B cell (primary cell): ENCODE results near the gene MED12L. TPM values are rescaled to one million over a fixed set of nuclear protein-coding genes. Genes with fewer than 3 reads are reported as not detected.

Experiments used
- ATAC-seq: fragments of 200-7000 bp; cut with Tn5 transposase; one replicate; pipeline ENCODE4 v1.10.0; 2021; ENCODE audit warnings: low read depth, mild to moderate bottlenecking, moderate number of reproducible peaks, moderate library complexity
- CTCF ChIA-PET: fragments of 350-600 bp; sonication (Branson Sonifier 250); formaldehyde crosslinking; loops from one replicate; lab custom pipeline; 2021; ENCODE audit warnings: antibody characterized with exemption, inconsistent platforms; lab: Charles Lee
- POLR2A ChIA-PET: fragments of 350-600 bp; sonication (Branson Sonifier 250); formaldehyde crosslinking; loops from one replicate; lab custom pipeline; 2021; ENCODE audit warnings: antibody characterized with exemption; lab: Charles Lee
- DNase-seq: peaks from one replicate; pipeline ENCODE4 v3.0.0; 2013
- H2AFZ ChIP-seq: 2 replicates; pipeline ENCODE4 v1.6.1; 2012; ENCODE audit warnings: mild to moderate bottlenecking, low read depth, low read length; ENCODE audit not compliant: insufficient read depth, poor library complexity, severe bottlenecking
- H3K27ac ChIP-seq, 2 donors: 1 replicate in 1 of 2; 2 replicates in 1 of 2; pipeline ENCODE4 v1.5.1; 2012 to 2013; ENCODE audit warnings: low read length in 2 of 2, mild to moderate bottlenecking in 2 of 2, moderate library complexity in 1 of 2
- H3K27me3 ChIP-seq, 4 experiments: fragments of 200-600 bp in 1 of 4; sonication (generic) in 1 of 4; replicated peaks in 1 of 4; 1 replicate in 2 of 4; 2 replicates in 2 of 4; pipeline versions ENCODE4 v1.6.1 to v1.7.0; 2013 to 2016; ENCODE audit warnings: low read length in 3 of 4, mild to moderate bottlenecking in 2 of 4, mixed read lengths in 1 of 4, moderate library complexity in 1 of 4; ENCODE audit not compliant: insufficient read depth in 4 of 4, control insufficient read depth in 3 of 4; ENCODE audit errors: control extremely low read depth in 1 of 4
- H3K36me3 ChIP-seq, 2 experiments: replicated peaks in 1 of 2; 1 replicate in 1 of 2; 2 replicates in 1 of 2; pipeline versions ENCODE4 v1.6.1 to v1.7.1; 2013; ENCODE audit warnings: low read length in 1 of 2; ENCODE audit not compliant: insufficient read depth in 2 of 2, control insufficient read depth in 1 of 2; ENCODE audit errors: control extremely low read depth in 1 of 2, extremely low read depth in 1 of 2
- H3K4me1 ChIP-seq, 2 donors: fragments of 200-600 bp in 1 of 2; sonication (generic) in 1 of 2; 1 replicate in 1 of 2; 2 replicates in 1 of 2; pipeline versions ENCODE4 v1.5.1 to v1.6.1; 2013 to 2017; ENCODE audit warnings: low read length in 2 of 2; ENCODE audit not compliant: control insufficient read depth in 2 of 2, insufficient read depth in 2 of 2
- H3K4me2 ChIP-seq: replicated peaks from 2 replicates; pipeline ENCODE3; 2012; ENCODE audit warnings: mild to moderate bottlenecking, low read depth, low read length; ENCODE audit not compliant: poor library complexity, severe bottlenecking
- H3K4me3 ChIP-seq, 5 experiments: fragments of 200-600 bp in 1 of 5; sonication (generic) in 1 of 5; 1 replicate in 3 of 5; 2 replicates in 2 of 5; pipeline versions ENCODE4 v1.5.1 to v1.7.0; 2011 to 2016; ENCODE audit warnings: low read length in 4 of 5, mild to moderate bottlenecking in 4 of 5, low read depth in 2 of 5, control low read depth in 1 of 5, moderate library complexity in 1 of 5; ENCODE audit not compliant: insufficient read depth in 1 of 5; ENCODE audit errors: control extremely low read depth in 1 of 5, extremely low read depth in 1 of 5
- H3K79me2 ChIP-seq: fragments of 200-600 bp; sonication (generic); one replicate; pipeline ENCODE4 v1.6.0; 2016; ENCODE audit warnings: low read length; ENCODE audit not compliant: control insufficient read depth, insufficient read depth
- H3K9ac ChIP-seq: fragments of 200-600 bp; sonication (generic); 2 replicates; pipeline ENCODE4 v1.6.1; 2017; ENCODE audit warnings: mild to moderate bottlenecking, low read length, moderate library complexity
- H3K9me3 ChIP-seq, 3 donors: one replicate each; pipeline versions ENCODE4 v1.6.1 to v1.7.1; 2013; ENCODE audit warnings: low read length in 2 of 3; ENCODE audit not compliant: control insufficient read depth in 2 of 3, insufficient read depth in 1 of 3; ENCODE audit errors: control extremely low read depth in 1 of 3
- H4K20me1 ChIP-seq: 2 replicates; pipeline ENCODE4 v1.6.0; 2012; ENCODE audit warnings: mild to moderate bottlenecking, low read length; ENCODE audit not compliant: insufficient read depth, control insufficient read depth, poor library complexity, severe bottlenecking
- H3K27ac Mint-ChIP-seq: one replicate; pipeline ENCODE4 v1.8.0; 2021; ENCODE audit warnings: mixed read lengths
- H3K27me3 Mint-ChIP-seq: one replicate; pipeline ENCODE4 v1.8.0; 2021; ENCODE audit warnings: mixed read lengths
- H3K4me1 Mint-ChIP-seq: one replicate; pipeline ENCODE4 v1.8.0; 2021; ENCODE audit warnings: mixed read lengths
- H3K4me3 Mint-ChIP-seq: one replicate; pipeline ENCODE4 v1.8.0; 2021; ENCODE audit warnings: mixed read lengths
- H3K9me3 Mint-ChIP-seq: one replicate; pipeline ENCODE4 v1.8.0; 2022; ENCODE audit warnings: mixed read lengths; ENCODE audit not compliant: insufficient read depth
- EZH2 ChIP-seq: IDR thresholded peaks from 2 replicates; pipeline ENCODE4 v1.6.1; 2012; ENCODE audit warnings: borderline replicate concordance, low read depth, mild to moderate bottlenecking, moderate library complexity, low read length; ENCODE audit not compliant: insufficient read depth, poor library complexity, severe bottlenecking
- WGBS: methylation state at CpG from one replicate; pipeline ENCODE4 v1.1.5; 2013; ENCODE audit warnings: missing lambda C conversion rate; ENCODE audit not compliant: insufficient coverage; 5-methylcytosine and 5-hydroxymethylcytosine counted together
- intact Hi-C: fragments of 100-400 bp; cut with micrococcal nuclease; formaldehyde crosslinking; loops from one replicate; pipeline ENCODE4 v1.10.0; 2022
- polyA plus RNA-seq: library from polyadenylated mRNA; depleted of rRNA; stranded (reverse); fragments of >200 nt; gene quantifications from 2 replicates; pipeline ENCODE4 v1.2.3, GENCODE V29; 2012
- total RNA-seq, 2 donors: library from RNA; stranded (reverse); fragments of 120-200 nt in 1 of 2; gene quantifications; 1 replicate in 1 of 2; 2 replicates in 1 of 2; pipeline versions ENCODE4 v1.2.3 to v1.2.4, GENCODE V29; 2013 to 2022
- TF ChIP-seq, protein P1 (sequence below): fragments of 200-600 bp; IDR thresholded peaks from one replicate; pipeline ENCODE4 v1.8.0; 2022; ENCODE audit warnings: antibody characterized with exemption, mild to moderate bottlenecking

MED12L gene
- total and polyA plus RNA-seq, 2 donors (not counting 1 experiment from before 2014, with no cell fraction given) = 0.07 to 0.30 TPM

DNA sequence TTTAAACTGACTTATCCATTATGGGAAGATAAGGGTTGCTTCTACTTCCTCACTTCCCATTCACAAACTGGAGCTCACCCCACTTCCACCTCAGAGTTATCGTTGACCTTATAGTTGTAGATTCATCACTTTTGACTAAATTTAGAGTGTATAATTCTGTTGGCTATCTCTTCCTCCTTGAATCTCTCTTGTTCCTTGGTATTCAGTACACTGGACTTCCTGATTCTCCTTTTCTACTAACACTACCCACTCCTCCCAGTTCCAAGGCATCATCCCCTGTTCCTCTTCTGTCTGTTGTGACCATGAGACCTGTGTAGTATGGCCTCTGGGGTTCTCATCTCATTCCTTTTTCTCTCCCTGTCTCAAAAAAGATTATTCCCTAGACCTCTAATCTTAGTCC lies 237.0 kb downstream of the MED12L start:
- CTCF ChIA-PET = no interaction called here

DNA sequence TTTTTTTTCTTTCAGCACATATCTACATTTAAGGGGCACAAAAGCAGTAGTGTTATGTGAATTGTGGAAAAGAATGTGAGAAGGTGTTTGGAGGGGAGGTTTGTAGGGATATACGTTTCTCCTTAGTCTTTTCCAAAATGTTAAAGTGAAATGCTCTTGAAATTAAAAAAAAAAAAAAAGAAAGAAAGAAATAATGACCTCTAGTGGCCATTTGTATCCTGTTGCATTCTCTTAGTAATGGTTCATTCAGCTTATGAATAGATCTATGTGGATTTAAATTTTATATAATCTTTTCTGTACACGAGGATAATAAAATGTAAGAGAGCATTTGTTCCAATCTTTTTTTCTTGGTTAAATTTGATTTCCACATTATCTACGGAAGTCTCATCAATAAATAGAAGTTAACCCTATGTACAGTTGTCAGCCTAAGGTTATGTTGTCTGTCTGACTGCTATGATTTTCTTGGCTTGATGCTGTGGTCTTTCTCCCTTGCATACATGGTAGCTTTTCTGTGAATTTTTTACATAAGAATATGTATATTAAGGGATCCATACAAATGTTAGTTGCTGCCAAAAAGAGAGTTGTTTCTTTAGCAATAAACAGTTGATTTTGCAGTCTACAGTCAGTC lies 242.2 kb downstream of the MED12L start:
- H3K27ac ChIP-seq = no peak overlapping the region
- TF ChIP-seq EZH2 = no peak
- TF ChIP-seq, protein P1, sequence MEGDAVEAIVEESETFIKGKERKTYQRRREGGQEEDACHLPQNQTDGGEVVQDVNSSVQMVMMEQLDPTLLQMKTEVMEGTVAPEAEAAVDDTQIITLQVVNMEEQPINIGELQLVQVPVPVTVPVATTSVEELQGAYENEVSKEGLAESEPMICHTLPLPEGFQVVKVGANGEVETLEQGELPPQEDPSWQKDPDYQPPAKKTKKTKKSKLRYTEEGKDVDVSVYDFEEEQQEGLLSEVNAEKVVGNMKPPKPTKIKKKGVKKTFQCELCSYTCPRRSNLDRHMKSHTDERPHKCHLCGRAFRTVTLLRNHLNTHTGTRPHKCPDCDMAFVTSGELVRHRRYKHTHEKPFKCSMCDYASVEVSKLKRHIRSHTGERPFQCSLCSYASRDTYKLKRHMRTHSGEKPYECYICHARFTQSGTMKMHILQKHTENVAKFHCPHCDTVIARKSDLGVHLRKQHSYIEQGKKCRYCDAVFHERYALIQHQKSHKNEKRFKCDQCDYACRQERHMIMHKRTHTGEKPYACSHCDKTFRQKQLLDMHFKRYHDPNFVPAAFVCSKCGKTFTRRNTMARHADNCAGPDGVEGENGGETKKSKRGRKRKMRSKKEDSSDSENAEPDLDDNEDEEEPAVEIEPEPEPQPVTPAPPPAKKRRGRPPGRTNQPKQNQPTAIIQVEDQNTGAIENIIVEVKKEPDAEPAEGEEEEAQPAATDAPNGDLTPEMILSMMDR = peak; percentile 81
- H4K20me1 ChIP-seq = no peaks in the 10 kb centered on the region
- H3K4me2 ChIP-seq = no peak overlapping the region
- H3K9ac ChIP-seq = no peak overlapping the region
- no peaks in the 10 kb centered on the region for H3K79me2 ChIP-seq
- no peak overlapping the region for H2AFZ ChIP-seq
- peak overlapping the region in 1 of 5 experiments; percentile 82 for H3K4me3 ChIP-seq
- ATAC-seq (no peak), DNase-seq (peak; percentile 33)
- intact Hi-C loops = loop anchor here (2.0 to 5.0 kb wide), 3 partner anchors 25 to 55 kb away; partner anchors contain the start of gene P2RY14
- POLR2A ChIA-PET = interaction anchor here (0.6 kb wide), 1 partner anchor 1804 kb away, joined by 3 read pairs; no protein-coding TSS in a partner anchor
- no peaks in the 10 kb centered on the region for H3K27me3 ChIP-seq
- no peak overlapping the region for H3K4me3 Mint-ChIP-seq
- WGBS = no CpG with 5 or more reads among the region's 3 CpGs
- CTCF ChIA-PET = interaction anchor here (0.5 to 4.7 kb wide), 23 partner anchors 9 to 986 kb away, joined by 3 to 26 read pairs (median 4); partner anchors contain the start of gene P2RY12
- H3K36me3 ChIP-seq = no peaks in the 10 kb centered on the region
- no peaks in the 10 kb centered on the region for H3K9me3 Mint-ChIP-seq
- no peaks in the 10 kb centered on the region for H3K27me3 Mint-ChIP-seq
- H3K4me1 ChIP-seq = peaks cover 7 to 8% of the 10 kb centered on the region in 2 donors
- H3K4me1 Mint-ChIP-seq = peaks cover 26% of the 10 kb centered on the region
- H3K9me3 ChIP-seq = no peaks in the 10 kb centered on the region
- H3K27ac Mint-ChIP-seq = peak overlapping the region; percentile 75

More for the DNA sequence above, 237.0 kb downstream of the MED12L start:
- no peaks in the 10 kb centered on the region for H4K20me1 ChIP-seq
- no peaks in the 10 kb centered on the region for H3K27me3 ChIP-seq
- intact Hi-C loops = no loop called here
- no peak overlapping the region for H3K27ac ChIP-seq
- H3K4me3 Mint-ChIP-seq = no peak overlapping the region
- no peak overlapping the region for H3K27ac Mint-ChIP-seq
- no peaks in the 10 kb centered on the region for H3K9me3 Mint-ChIP-seq
- POLR2A ChIA-PET = no interaction called here
- ATAC-seq (no peak), DNase-seq (no peak)
- WGBS = no CpG with 5 or more reads among the region's 1 CpG
- H3K9ac ChIP-seq = no peak overlapping the region
- no peaks in the 10 kb centered on the region for H3K79me2 ChIP-seq
- no peak overlapping the region for H2AFZ ChIP-seq
- H3K4me2 ChIP-seq = no peak overlapping the region
- H3K9me3 ChIP-seq = no peaks in the 10 kb centered on the region
- no peaks in the 10 kb centered on the region for H3K4me1 ChIP-seq
- no peaks in the 10 kb centered on the region for H3K27me3 Mint-ChIP-seq
- H3K36me3 ChIP-seq = no peaks in the 10 kb centered on the region
- peaks cover 7% of the 10 kb centered on the region for H3K4me1 Mint-ChIP-seq
- TF ChIP-seq, protein P1 = no peak
- TF ChIP-seq EZH2 = no peak
- H3K4me3 ChIP-seq = no peak overlapping the region
